ENCODE measurements around the gene SCARF2.
"Not testable (repeated sequence)": the region's sequence is repeated elsewhere in the genome, so short reads cannot be mapped to it uniquely, and the experiment has no call there.

The SCARF2 gene, protein sequence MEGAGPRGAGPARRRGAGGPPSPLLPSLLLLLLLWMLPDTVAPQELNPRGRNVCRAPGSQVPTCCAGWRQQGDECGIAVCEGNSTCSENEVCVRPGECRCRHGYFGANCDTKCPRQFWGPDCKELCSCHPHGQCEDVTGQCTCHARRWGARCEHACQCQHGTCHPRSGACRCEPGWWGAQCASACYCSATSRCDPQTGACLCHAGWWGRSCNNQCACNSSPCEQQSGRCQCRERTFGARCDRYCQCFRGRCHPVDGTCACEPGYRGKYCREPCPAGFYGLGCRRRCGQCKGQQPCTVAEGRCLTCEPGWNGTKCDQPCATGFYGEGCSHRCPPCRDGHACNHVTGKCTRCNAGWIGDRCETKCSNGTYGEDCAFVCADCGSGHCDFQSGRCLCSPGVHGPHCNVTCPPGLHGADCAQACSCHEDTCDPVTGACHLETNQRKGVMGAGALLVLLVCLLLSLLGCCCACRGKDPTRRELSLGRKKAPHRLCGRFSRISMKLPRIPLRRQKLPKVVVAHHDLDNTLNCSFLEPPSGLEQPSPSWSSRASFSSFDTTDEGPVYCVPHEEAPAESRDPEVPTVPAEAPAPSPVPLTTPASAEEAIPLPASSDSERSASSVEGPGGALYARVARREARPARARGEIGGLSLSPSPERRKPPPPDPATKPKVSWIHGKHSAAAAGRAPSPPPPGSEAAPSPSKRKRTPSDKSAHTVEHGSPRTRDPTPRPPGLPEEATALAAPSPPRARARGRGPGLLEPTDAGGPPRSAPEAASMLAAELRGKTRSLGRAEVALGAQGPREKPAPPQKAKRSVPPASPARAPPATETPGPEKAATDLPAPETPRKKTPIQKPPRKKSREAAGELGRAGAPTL

GRCh38 chr22:20437613-20438426 is at the start of gene SCARF2:
Gene SCARF2, minus strand, starts transcription at chr22:20437825. Its CDS starts 71 bp downstream, at chr22:20437754.
- peak; percentile 92 for DNase-seq (ENCODE audit: low spot score)

DNA sequence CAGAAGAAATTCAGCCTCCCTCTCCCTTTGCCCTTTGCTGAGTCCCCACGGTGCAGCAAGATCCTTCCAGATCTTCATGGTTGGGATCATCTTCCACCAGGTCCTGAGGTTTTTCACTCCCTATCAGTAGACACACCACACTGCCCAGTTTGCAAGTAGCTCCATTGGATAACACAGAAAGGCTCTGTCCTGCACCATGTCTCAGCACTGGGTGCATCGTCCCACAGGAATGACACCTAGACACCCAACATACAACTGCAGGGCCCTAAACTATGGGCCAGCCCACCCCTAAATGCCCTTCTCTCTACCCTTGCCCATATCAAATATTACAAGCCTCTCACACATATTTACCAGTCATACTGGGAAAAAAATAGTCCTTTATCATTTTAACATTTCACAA is 48.6 kb upstream of the SCARF2 start:
- peak; percentile 55 for DNase-seq (ENCODE audit: low spot score)

DNA sequence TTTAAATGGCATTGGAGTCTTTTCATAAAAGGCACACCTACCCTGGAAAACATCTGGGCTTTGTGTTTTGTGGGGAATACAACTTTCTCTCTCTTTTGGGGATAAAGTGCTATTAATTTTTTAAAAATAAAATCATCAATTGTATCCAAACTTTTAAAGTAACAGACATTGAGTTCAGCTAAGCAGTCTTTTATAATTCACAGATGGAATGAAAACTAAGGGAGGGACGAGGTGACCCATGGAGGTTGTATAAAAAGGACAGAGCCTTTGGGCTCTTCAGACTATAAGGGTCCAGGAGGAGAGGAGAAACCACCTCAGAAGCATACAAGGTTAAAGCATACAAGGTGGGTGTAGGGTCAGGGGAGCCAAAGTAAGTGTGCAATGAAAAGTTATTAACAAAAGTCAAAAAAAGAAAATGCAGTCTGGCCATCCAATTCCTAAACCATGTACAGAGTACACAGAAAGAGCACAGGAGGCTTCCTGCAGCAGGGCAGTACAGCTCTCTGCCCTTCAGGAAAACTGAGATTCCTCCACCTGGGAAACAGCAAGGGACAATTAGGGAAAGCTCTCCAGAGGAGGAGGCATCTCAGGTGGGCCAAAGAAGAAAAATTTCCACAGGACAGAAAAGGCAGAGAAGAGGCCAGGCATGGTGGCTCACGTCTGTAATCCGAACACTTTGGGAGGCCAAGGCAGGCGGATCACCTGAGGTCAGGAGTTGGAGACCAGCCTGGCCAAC is 47.5 kb upstream of the SCARF2 start:
- no peak for DNase-seq (ENCODE audit: low spot score)

- DNase-seq (ENCODE audit: low spot score), result no peak
Observed at GRCh38 chr22:20483771-20484170, 46.1 kb upstream of the SCARF2 start.

- not testable (repeated sequence) for DNase-seq (ENCODE audit: low spot score)
Observed at GRCh38 chr22:20483143-20483506, 45.5 kb upstream of the SCARF2 start.

DNA sequence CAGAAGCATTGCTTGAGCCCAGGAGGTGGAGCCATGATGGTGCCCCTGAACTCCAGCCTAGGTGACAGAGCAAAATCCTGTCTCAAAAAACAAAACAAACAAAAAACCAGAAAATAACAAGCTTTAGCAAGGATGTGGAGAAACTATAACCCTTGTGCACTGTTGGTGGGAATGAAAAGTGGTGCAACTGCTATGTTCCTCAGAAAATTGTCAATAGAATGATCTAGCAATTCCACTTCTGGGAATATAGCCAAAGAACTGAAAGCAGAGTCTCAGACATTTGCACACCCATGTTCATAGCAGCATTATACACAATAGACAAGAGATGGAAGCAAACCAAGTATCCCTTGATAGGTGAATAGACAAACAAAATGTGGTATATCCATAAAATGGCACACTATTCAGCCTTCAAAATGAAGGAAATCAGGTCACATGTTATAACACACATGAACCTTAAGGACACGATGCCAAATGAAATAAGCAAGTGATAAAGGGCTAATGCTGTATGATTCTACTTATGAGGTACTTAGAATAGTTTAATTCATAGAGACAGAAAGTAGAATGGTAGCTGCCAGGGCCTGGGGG is 42.1 kb upstream of the SCARF2 start:
- DNase-seq (ENCODE audit: low spot score), result no peak

- not testable (repeated sequence) for DNase-seq (ENCODE audit: low spot score)
Observed at GRCh38 chr22:20478059-20478458, 40.4 kb upstream of the SCARF2 start.

DNA sequence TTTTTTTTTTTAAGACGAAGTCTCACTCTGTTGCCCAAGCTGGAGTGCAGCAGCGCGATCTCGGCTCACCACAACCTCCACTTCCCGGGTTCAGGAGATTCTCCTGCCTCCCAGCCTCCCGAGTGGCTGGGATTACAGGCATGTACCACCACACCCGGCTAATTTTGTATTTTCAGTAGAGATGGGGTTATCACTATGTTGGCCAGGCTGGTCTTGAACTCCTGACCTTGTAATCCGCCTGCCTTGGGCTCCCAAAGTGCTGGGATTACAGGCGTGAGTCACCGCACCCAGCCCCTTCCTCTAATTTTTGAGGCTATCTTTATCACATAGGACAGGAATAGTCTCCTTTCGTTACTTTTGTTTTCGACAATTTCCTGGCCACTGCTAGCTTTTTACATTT is 37.9 kb upstream of the SCARF2 start:
- DNase-seq (ENCODE audit: low spot score), result not testable (repeated sequence)

- no peak for DNase-seq (ENCODE audit: low spot score)
Observed at GRCh38 chr22:20475115-20475436, 37.5 kb upstream of the SCARF2 start.

DNA sequence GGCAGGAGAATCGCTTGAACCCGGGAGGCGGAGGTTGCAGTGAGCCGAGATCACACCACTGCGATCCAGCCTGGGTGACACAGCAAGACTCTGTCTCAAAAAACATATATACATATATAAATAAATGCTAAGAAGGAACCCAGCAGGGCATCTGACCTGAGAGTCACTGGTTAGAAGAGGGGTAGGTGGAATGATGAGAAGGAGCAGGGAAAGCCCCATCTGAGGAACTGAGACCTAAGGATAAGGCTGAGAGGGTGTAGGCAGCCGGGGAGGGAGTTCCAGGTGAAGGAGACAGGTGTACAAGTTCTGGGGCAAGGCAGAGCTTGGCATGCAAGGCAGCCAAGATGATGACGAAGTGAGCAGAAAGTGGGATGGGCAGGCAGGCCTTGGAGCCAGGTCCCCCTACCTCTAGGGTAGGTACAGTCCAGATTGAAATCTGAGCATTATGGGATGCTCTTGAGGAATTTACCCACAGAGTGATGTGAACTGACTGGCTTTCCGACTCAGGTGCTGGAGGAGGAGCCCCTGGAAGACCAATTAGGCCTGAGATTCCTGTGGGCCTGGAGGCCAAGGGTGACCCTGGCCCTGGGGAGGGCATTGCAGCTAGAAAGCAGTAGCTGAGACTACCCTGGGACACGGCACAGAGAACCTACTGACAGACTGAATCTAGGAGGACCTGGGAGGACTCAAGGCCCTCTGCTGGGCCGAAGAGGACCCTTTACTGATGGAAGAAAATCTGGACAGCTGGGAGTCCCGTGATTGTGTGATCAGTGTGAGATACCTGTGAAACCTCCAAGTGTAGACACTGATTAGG is 35.2 kb upstream of the SCARF2 start:
- DNase-seq (ENCODE audit: low spot score), result no peak

GRCh38 chr22:20471126-20471833 is 33.7 kb upstream of the SCARF2 start:
- no peak for DNase-seq (ENCODE audit: low spot score)

DNA sequence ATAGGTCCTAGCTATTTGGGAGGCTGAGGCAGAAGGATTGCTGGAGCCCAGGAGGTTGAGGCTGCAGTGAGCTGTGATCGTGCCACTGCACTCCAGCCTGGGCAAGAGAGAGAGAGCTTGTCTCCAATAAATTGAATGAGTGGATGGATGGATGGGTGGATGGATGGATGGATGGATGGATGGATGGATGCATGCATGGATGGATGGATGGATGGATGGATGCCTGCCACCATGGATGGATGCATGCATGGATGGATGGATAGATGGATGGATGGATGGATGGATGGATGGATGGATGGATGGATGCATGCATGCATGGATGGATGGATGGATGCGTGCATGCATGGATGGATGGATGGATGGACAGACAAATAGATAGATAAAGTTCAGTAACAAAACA is 32.9 kb upstream of the SCARF2 start:
- DNase-seq (ENCODE audit: low spot score), result not testable (repeated sequence)

DNA sequence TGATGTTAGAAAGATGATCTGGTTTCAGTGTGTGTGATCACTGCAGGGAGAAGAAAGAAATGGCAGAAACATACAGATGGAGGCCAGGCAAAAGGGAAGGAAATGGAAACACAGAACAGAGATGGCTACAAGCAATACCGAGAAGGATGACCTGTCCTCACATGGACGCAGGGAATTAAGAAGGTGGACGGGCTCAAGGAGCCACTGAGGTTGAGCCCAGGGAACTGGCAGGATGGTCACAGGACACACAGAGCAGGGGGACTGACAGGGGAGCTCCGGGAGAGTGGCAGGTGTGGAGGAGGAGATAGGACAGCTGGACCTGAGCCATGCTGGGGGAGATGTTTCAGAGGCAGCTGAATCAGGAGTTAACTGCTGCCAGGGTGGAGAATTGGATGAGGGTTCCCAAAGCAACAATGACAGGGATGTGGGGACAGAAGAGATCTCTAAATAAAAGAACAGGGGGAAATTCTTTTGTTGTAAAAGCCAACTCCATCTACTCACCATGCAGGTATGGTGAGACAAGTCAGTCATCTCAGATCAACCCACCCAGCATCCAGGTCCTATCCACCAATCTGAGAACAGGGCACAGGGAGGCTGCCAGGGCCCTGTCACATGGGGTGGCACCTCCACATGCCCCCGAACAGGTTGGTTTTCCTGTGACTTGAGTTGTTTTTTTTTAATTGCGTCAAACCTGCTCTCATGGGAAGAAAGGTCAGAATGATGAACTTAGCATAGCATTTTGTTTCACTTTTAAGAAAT is 31.7 kb upstream of the SCARF2 start:
- no peak for DNase-seq (ENCODE audit: low spot score)

DNA sequence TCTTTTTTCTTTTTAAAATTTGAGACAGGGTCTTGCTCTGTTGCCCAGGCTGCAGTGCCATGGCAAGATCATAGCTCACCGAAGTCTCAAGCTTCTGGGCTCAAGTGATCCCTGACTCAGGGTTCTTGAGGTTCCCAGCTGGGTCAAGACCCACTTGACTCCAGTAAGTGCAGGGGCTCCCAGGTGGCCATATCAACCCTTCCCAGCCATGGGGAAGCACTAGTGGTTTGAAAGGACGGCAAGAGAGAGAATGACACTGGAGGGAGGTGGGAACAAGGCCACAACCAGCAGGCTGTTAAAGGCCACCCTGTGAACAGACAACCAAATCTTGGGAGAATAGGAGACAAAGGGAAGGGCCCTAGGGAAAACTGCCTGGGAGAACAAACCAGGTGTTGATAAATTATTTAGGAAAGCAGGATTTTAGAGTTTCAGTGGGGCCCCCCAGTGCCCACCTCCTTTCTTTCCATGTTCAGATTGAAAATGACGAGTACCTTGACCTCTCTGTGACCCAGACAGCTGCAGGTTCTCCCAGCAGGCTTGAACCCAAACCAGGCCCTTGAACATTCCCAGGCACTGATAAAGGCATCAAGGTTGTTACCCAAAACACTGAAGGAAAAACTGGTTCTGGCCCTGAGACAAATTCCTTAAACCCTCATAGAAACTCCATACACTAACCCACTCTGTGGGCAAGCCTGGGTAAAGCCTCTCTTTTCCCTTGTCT is 29.2 kb upstream of the SCARF2 start:
- no peak for DNase-seq (ENCODE audit: low spot score)

GRCh38 chr22:20465759-20466077 is 28.1 kb upstream of the SCARF2 start:
- no peak for DNase-seq (ENCODE audit: low spot score)

DNA sequence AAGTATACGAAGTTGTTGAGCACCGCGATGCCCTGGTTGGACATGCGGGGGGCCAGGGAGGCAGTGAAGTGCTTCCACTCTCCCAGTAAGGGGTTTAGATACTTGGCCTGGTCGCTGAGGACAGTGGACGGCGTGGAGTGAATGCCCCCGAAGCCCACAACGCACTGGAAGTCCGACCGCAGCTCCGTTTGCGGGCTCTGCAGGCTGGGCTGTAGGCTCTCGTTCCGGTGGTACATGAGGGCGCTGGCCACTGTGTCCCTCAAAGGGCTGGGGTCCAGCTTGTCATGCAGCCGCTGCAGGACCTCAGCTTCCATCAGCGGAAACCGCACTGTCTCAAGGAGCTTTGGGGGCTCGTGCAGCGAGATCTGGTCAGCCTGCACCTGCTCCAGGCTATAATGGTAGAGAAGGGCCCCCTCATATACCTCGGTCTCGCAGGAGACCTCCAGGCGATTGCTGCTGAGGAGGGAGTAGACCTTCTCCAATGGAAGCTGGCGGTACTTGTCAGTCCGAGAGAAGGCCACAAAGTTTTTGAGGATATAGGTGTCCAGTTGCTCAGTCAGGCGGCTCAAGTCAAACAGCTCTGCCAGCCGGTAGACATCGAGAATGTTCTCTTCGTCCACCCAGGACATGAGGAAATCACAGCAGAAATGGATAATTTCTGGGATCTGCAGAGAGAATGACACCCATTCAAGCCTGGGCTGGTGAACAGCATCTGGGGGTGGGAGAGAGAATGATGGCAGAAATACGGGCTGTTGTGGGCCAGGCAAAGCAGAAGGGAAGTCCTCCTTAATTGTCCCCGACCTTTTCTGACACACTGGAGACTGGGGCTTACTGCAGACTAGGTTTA is 27.5 kb upstream of the SCARF2 start:
- no peak for DNase-seq (ENCODE audit: low spot score)

DNA sequence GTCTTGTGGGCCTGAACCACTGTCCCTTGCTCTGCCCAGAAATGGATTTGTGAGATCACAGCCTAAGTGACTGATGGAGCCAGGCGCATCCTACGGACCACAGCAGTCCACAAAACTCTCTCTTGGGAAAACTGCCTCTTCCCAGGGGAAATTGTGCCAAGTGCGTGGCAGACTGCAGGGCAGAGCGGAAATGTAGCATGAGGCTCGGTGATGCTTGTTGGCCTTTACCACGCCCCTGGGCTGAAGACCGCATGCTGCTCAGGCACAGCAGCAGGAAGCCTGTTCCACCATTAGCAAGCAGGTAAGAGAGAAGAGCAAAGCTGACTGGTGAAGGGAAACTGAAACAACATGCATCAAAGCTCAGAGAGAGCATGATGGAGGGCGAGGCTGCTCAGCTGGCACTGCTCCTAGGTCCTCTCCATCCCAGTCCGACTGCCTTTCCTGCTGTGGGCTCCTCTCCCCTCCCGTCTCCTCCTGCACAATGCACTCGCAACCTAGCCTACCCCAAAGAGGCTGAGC is 26.5 kb upstream of the SCARF2 start:
- no peak for DNase-seq (ENCODE audit: low spot score)

Data from AG08395 (cell line).